Stimulated activated naive CD8-positive, alpha-beta T cell treated with anti-CD3 and anti-CD28 coated beads, Interleukin-15, amount 100 ng/mL, for 72 hours (primary cell): ENCODE results near the gene RAI1.

Source experiments
- ATAC-seq: fragments of 150-1000 bp; cut with Tn5 transposase; 2 replicates; pipeline ENCODE4 v1.10.0; 2021; ENCODE audit warnings: mild to moderate bottlenecking, moderate library complexity
- DNase-seq, 2 donors: peaks; one replicate each; pipeline ENCODE4 v3.0.0; 2021 to 2022
- H3K27ac Mint-ChIP-seq, 2 donors: one replicate each; pipeline ENCODE4 v1.8.0; 2022; ENCODE audit warnings: mild to moderate bottlenecking in 2 of 2, mixed read lengths in 2 of 2, moderate library complexity in 2 of 2
- H3K27me3 Mint-ChIP-seq: one replicate; pipeline ENCODE4 v1.8.0; 2022; ENCODE audit warnings: mixed read lengths
- H3K4me1 Mint-ChIP-seq: one replicate; pipeline ENCODE4 v1.8.0; 2022; ENCODE audit warnings: mild to moderate bottlenecking, mixed read lengths
- H3K4me3 Mint-ChIP-seq, 2 donors: one replicate each; pipeline ENCODE4 v1.8.0; 2022; ENCODE audit warnings: mild to moderate bottlenecking in 2 of 2, mixed read lengths in 2 of 2, moderate library complexity in 1 of 2
- H3K9me3 Mint-ChIP-seq, 2 donors: one replicate each; pipeline ENCODE4 v1.8.0; 2022; ENCODE audit warnings: mixed read lengths in 2 of 2

Gene RAI1

GRCh38 chr17:17749025-17749772 lies 67.9 kb downstream of the RAI1 start:
- peak overlapping the region; percentile 66 to 68 for H3K4me3 Mint-ChIP-seq
- no peaks in the 10 kb centered on the region for H3K9me3 Mint-ChIP-seq
- no peaks in the 10 kb centered on the region for H3K27me3 Mint-ChIP-seq
- H3K27ac Mint-ChIP-seq = peak overlapping the region; percentile 32 to 93
- H3K4me1 Mint-ChIP-seq = peaks cover 75% of the 10 kb centered on the region
- DNase-seq (no peak), ATAC-seq (no peak)

- no peaks in the 10 kb centered on the region for H3K27me3 Mint-ChIP-seq
- H3K27ac Mint-ChIP-seq = peak overlapping the region; percentile 13 to 93
- H3K9me3 Mint-ChIP-seq = no peaks in the 10 kb centered on the region
- peak overlapping the region; percentile 66 to 68 for H3K4me3 Mint-ChIP-seq
- DNase-seq = peak; percentile 35 to 63
- peaks cover 82% of the 10 kb centered on the region for H3K4me1 Mint-ChIP-seq
- ATAC-seq = no peak
Measured at GRCh38 chr17:17749921-17750320, 68.7 kb downstream of the RAI1 start.

- Mint-ChIP-seq H3K27me3 (no peaks in the 10 kb centered on the region), H3K4me3 (peak overlapping the region; percentile 89), H3K9me3 (no peaks in the 10 kb centered on the region), H3K27ac (peak overlapping the region; percentile 96 to 98), H3K4me1 (peaks cover 92% of the 10 kb centered on the region)
- ATAC-seq (peak; percentile 59), DNase-seq (peak; percentile 56 to 72)
Measured at GRCh38 chr17:17750881-17751280, 69.6 kb downstream of the RAI1 start.

- H3K4me1 Mint-ChIP-seq = peaks cover 98% of the 10 kb centered on the region
- H3K27me3 Mint-ChIP-seq = no peaks in the 10 kb centered on the region
- DNase-seq (peak; percentile 33), ATAC-seq (peak; percentile 31)
- peak overlapping the region; percentile 89 for H3K4me3 Mint-ChIP-seq
- peak overlapping the region; percentile 96 to 98 for H3K27ac Mint-ChIP-seq
- H3K9me3 Mint-ChIP-seq = no peaks in the 10 kb centered on the region
Measured at GRCh38 chr17:17751489-17752088, 70.3 kb downstream of the RAI1 start.

GRCh38 chr17:17752089-17752820 lies 71.0 kb downstream of the RAI1 start:
- DNase-seq = peak; percentile 96 to 97
- Mint-ChIP-seq H3K4me1 (peaks cover 98% of the 10 kb centered on the region), H3K4me3 (peak overlapping the region; percentile 89), H3K27me3 (no peaks in the 10 kb centered on the region), H3K27ac (peak overlapping the region; percentile 95 to 98), H3K9me3 (no peaks in the 10 kb centered on the region)
- ATAC-seq = peak; percentile 92

GRCh38 chr17:17752821-17753321 lies 71.6 kb downstream of the RAI1 start:
- DNase-seq (no peak), ATAC-seq (peak; percentile 2)
- Mint-ChIP-seq H3K9me3 (no peaks in the 10 kb centered on the region), H3K4me3 (peak overlapping the region; percentile 89), H3K27me3 (no peaks in the 10 kb centered on the region), H3K4me1 (peaks cover 98% of the 10 kb centered on the region), H3K27ac (peak overlapping the region; percentile 93 to 98)

- ATAC-seq (no peak), DNase-seq (no peak)
- Mint-ChIP-seq H3K4me3 (peak overlapping the region in 1 of 2 donors; percentile 51), H3K27me3 (no peaks in the 10 kb centered on the region), H3K27ac (peak overlapping the region; percentile 33 to 34), H3K9me3 (no peaks in the 10 kb centered on the region), H3K4me1 (peaks cover 95% of the 10 kb centered on the region)
Measured at GRCh38 chr17:17754719-17755686, 73.7 kb downstream of the RAI1 start.

- ATAC-seq = no peak
- Mint-ChIP-seq H3K27ac (no peak overlapping the region), H3K27me3 (no peaks in the 10 kb centered on the region), H3K4me1 (peaks cover 95% of the 10 kb centered on the region), H3K9me3 (no peaks in the 10 kb centered on the region), H3K4me3 (no peak overlapping the region)
- no peak for DNase-seq
Measured at GRCh38 chr17:17755715-17756114, 74.5 kb downstream of the RAI1 start.

GRCh38 chr17:17757391-17757791 lies 76.1 kb downstream of the RAI1 start:
- H3K27ac Mint-ChIP-seq = peak overlapping the region; percentile 70 to 78
- peak overlapping the region; percentile 67 to 80 for H3K4me3 Mint-ChIP-seq
- DNase-seq (peak; percentile 29 to 58), ATAC-seq (peak; percentile 78)
- no peaks in the 10 kb centered on the region for H3K27me3 Mint-ChIP-seq
- peaks cover 95% of the 10 kb centered on the region for H3K4me1 Mint-ChIP-seq
- no peaks in the 10 kb centered on the region for H3K9me3 Mint-ChIP-seq

- H3K4me1 Mint-ChIP-seq = peaks cover 93% of the 10 kb centered on the region
- H3K9me3 Mint-ChIP-seq = no peaks in the 10 kb centered on the region
- peak overlapping the region; percentile 29 to 78 for H3K27ac Mint-ChIP-seq
- no peak for DNase-seq
- no peaks in the 10 kb centered on the region for H3K27me3 Mint-ChIP-seq
- no peak for ATAC-seq
- H3K4me3 Mint-ChIP-seq = peak overlapping the region; percentile 67 to 80
Measured at GRCh38 chr17:17757956-17758845, 76.9 kb downstream of the RAI1 start.

GRCh38 chr17:17758941-17759563 lies 77.8 kb downstream of the RAI1 start:
- H3K4me1 Mint-ChIP-seq = peaks cover 93% of the 10 kb centered on the region
- no peaks in the 10 kb centered on the region for H3K27me3 Mint-ChIP-seq
- H3K27ac Mint-ChIP-seq = no peak overlapping the region
- DNase-seq = no peak
- no peak overlapping the region for H3K4me3 Mint-ChIP-seq
- no peaks in the 10 kb centered on the region for H3K9me3 Mint-ChIP-seq
- ATAC-seq = no peak

- Mint-ChIP-seq H3K4me1 (peaks cover 91% of the 10 kb centered on the region), H3K27ac (peak overlapping the region in 1 of 2 donors; percentile 42), H3K4me3 (no peak overlapping the region), H3K27me3 (no peaks in the 10 kb centered on the region), H3K9me3 (no peaks in the 10 kb centered on the region)
- DNase-seq = no peak
- ATAC-seq = no peak
Measured at GRCh38 chr17:17760350-17760749, 79.1 kb downstream of the RAI1 start.

GRCh38 chr17:17760872-17761550 lies 79.8 kb downstream of the RAI1 start:
- DNase-seq = no peak
- H3K27ac Mint-ChIP-seq = peak overlapping the region in 1 of 2 donors; percentile 63
- H3K27me3 Mint-ChIP-seq = no peaks in the 10 kb centered on the region
- H3K4me3 Mint-ChIP-seq = no peak overlapping the region
- H3K4me1 Mint-ChIP-seq = peaks cover 91% of the 10 kb centered on the region
- ATAC-seq = no peak
- H3K9me3 Mint-ChIP-seq = no peaks in the 10 kb centered on the region
